Bronchial epithelial cell (primary cell): Measurements from ENCODE around the gene DOCK1. TPM values are rescaled to one million over a fixed set of nuclear protein-coding genes. Genes with fewer than 3 reads are reported as not detected.

Source experiments
- DNase-seq: peaks from one replicate; pipeline ENCODE4 v3.0.0-alpha.2; 2010; ENCODE audit warnings: low read depth
- FAIRE-seq: peaks from 2 replicates; lab custom pipeline; 2011; peaks lifted over from hg19 to GRCh38; lab: Jason Lieb, UNC
- H3K27me3 ChIP-seq: 2 replicates; pipeline ENCODE4 v1.5.1; 2011; ENCODE audit warnings: low read length; ENCODE audit not compliant: control insufficient read depth, insufficient read depth
- H3K36me3 ChIP-seq: 2 replicates; pipeline ENCODE4 v1.5.1; 2011; ENCODE audit warnings: low read length; ENCODE audit not compliant: control insufficient read depth, insufficient read depth
- H3K4me3 ChIP-seq: 2 replicates; pipeline ENCODE4 v1.5.1; 2011; ENCODE audit warnings: mild to moderate bottlenecking, low read depth, low read length, control low read depth
- total RNA-seq: library from RNA; depleted of rRNA; stranded (reverse); fragments of >200 nt; gene quantifications from 2 replicates; pipeline ENCODE4 v1.2.1, GENCODE V29; 2014
- TF ChIP-seq, protein P1 (sequence below): IDR thresholded peaks from 2 replicates; pipeline ENCODE4 v1.5.1; 2011; ENCODE audit warnings: mild to moderate bottlenecking, moderate library complexity, low read length, control low read depth, inconsistent platforms; ENCODE audit not compliant: insufficient read depth, severe bottlenecking

DOCK1 gene
- total RNA-seq, 1 donor from 2014 or later, result 173 TPM

- H3K36me3 ChIP-seq, result peaks cover 2% of the 10 kb centered on the region
- H3K27me3 ChIP-seq, result no peaks in the 10 kb centered on the region
- no peak overlapping the region for H3K4me3 ChIP-seq
- TF ChIP-seq, protein P1, sequence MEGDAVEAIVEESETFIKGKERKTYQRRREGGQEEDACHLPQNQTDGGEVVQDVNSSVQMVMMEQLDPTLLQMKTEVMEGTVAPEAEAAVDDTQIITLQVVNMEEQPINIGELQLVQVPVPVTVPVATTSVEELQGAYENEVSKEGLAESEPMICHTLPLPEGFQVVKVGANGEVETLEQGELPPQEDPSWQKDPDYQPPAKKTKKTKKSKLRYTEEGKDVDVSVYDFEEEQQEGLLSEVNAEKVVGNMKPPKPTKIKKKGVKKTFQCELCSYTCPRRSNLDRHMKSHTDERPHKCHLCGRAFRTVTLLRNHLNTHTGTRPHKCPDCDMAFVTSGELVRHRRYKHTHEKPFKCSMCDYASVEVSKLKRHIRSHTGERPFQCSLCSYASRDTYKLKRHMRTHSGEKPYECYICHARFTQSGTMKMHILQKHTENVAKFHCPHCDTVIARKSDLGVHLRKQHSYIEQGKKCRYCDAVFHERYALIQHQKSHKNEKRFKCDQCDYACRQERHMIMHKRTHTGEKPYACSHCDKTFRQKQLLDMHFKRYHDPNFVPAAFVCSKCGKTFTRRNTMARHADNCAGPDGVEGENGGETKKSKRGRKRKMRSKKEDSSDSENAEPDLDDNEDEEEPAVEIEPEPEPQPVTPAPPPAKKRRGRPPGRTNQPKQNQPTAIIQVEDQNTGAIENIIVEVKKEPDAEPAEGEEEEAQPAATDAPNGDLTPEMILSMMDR, result no peak
- no peak for DNase-seq
- no peak for FAIRE-seq
Measured at GRCh38 chr10:126959431-126959830, 54.2 kb downstream of the DOCK1 start.

DNA sequence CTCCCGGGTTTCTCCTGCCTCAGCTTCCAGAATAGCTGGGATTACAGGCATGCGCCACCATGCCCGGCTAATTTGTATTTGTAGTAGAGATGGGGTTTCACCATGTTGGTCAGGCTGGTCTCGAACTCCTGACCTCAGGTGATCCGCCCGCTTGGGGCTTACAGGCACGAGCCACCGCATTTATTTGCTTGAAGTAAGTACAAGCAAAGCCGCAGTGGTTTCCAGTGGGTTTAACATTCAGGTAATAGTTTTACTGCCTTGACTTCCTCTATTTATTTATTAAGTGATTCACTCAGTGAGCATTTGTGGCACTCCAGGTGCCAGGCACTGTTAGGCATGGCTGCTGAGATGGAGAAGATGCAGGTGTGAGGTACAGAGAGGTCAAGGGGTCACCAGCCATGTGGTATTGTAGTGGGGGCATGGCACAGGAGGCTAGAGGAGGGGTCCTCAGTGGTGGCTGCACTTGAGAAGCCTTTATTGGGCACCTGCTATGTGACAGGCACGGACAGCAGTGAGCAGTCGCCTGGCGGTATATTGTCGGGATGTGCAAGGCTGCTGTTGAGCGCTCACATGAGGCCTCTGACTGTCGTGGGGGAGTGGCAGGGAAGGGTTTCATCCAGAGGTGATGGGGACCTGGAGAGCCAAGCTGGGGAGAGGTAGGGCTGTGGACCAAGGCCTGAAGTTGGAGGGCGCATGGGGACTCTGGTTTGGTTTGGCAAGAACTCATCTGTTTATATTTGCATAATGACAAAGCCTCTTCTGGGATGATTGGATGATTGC lies 54.9 kb downstream of the DOCK1 start:
- TF ChIP-seq, protein P1, result no peak
- Histone ChIP-seq H3K4me3 (no peak overlapping the region), H3K27me3 (no peaks in the 10 kb centered on the region), H3K36me3 (peaks cover 2% of the 10 kb centered on the region)
- DNase-seq, result no peak
- FAIRE-seq, result no peak

DNA sequence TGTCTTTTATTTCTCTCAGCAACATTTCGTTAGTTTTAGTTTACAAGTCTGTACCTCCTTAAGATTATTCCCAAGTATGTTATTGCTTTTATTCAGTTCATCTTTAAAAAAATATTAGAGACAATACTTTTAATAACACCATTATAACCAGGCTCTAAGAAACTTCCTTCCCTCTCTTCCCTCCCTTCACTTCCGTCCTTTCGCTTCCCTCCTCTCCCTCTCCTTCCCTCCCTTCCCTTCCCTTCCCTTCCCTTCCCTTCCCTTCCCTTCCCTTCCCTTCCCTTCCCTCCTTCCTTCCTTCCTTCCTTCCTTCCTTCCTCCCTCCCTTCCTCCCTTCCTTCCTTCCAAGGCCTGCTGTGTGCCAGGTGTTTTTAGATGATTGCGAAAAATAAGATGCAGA lies 58.1 kb downstream of the DOCK1 start:
- TF ChIP-seq, protein P1, result no peak
- no peaks in the 10 kb centered on the region for H3K27me3 ChIP-seq
- FAIRE-seq (no peak), DNase-seq (no peak)
- no peaks in the 10 kb centered on the region for H3K36me3 ChIP-seq
- H3K4me3 ChIP-seq, result no peak overlapping the region

DNA sequence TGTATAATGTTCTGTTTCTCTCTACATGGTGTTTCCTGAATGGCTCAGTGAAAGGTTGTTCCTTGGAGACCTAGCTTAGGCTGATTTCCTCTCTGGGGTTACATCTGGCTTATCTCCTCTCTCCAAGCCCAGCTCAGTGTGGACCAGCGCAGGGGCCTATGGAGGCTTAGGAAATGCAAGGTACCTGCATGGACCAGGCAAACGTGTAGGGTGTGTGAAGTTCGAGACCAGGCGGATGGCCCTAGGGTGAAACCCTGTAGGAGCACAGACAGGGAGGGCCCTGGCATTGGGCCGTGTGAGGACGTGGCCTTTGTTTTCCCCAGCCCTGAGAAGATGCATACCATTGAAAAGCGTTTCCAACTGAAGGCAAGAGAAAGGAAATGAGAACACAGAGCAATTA lies 59.0 kb downstream of the DOCK1 start:
- TF ChIP-seq, protein P1, result no peak
- Histone ChIP-seq H3K27me3 (no peaks in the 10 kb centered on the region), H3K36me3 (no peaks in the 10 kb centered on the region), H3K4me3 (no peak overlapping the region)
- no peak for FAIRE-seq
- no peak for DNase-seq

GRCh38 chr10:126966938-126967337 lies 61.7 kb downstream of the DOCK1 start:
- Histone ChIP-seq H3K27me3 (no peaks in the 10 kb centered on the region), H3K4me3 (no peak overlapping the region), H3K36me3 (peaks cover 2% of the 10 kb centered on the region)
- DNase-seq (no peak), FAIRE-seq (no peak)
- TF ChIP-seq, protein P1, result no peak
